GM10847 (cell line): ENCODE results near the gene NTRK2.

Source experiments
- POLR2A ChIP-seq: IDR thresholded peaks from 2 replicates; pipeline ENCODE4 v1.6.1; 2011; ENCODE audit not compliant: insufficient read length; ENCODE audit errors: extremely low read depth

The NTRK2 gene

GRCh38 chr9:84852617-84853301 is 183.2 kb downstream of the NTRK2 start:
- no peak for TF ChIP-seq POLR2A

GRCh38 chr9:84856181-84856632 is 186.7 kb downstream of the NTRK2 start:
- no peak for TF ChIP-seq POLR2A

GRCh38 chr9:84857211-84857610 is 187.7 kb downstream of the NTRK2 start:
- no peak for TF ChIP-seq POLR2A

GRCh38 chr9:84858364-84858763 is 188.8 kb downstream of the NTRK2 start:
- no peak for TF ChIP-seq POLR2A

GRCh38 chr9:84860249-84861115 is 191.0 kb downstream of the NTRK2 start:
- TF ChIP-seq POLR2A = no peak

GRCh38 chr9:84861455-84861854 is 191.9 kb downstream of the NTRK2 start:
- TF ChIP-seq POLR2A = no peak

- TF ChIP-seq POLR2A = no peak
Measured at GRCh38 chr9:84862308-84862707, 192.8 kb downstream of the NTRK2 start.

- no peak for TF ChIP-seq POLR2A
Measured at GRCh38 chr9:84862810-84863287, 193.3 kb downstream of the NTRK2 start.

- no peak for TF ChIP-seq POLR2A
Measured at GRCh38 chr9:84863372-84863771, 193.8 kb downstream of the NTRK2 start.

- no peak for TF ChIP-seq POLR2A
Measured at GRCh38 chr9:84866396-84867175, 197.1 kb downstream of the NTRK2 start.

- no peak for TF ChIP-seq POLR2A
Measured at GRCh38 chr9:84867186-84867585, 197.7 kb downstream of the NTRK2 start.

- no peak for TF ChIP-seq POLR2A
Measured at GRCh38 chr9:84869091-84869490, 199.6 kb downstream of the NTRK2 start.

- no peak for TF ChIP-seq POLR2A
Measured at GRCh38 chr9:84871983-84872382, 202.5 kb downstream of the NTRK2 start.

GRCh38 chr9:84874022-84874421 is 204.5 kb downstream of the NTRK2 start:
- no peak for TF ChIP-seq POLR2A

GRCh38 chr9:84874596-84874995 is 205.1 kb downstream of the NTRK2 start:
- TF ChIP-seq POLR2A = no peak
